IMR-90 (cell line): Measurements from ENCODE around the gene SLC4A11. TPM values are rescaled to one million over a fixed set of nuclear protein-coding genes. Genes with fewer than 3 reads are reported as not detected.

Source experiments
- ATAC-seq: fragments of 200-7000 bp; cut with Tn5 transposase; 2 replicates; pipeline ENCODE4 v1.9.1; 2020; ENCODE audit warnings: low read depth, mild to moderate bottlenecking, moderate library complexity
- BruUV-seq: library from RNA; stranded (reverse); fragments of 400-500 nt; replicated peaks from 2 replicates; lab custom pipeline; 2021; lab: Mats Ljungman, UMichigan
- CTCF ChIA-PET: fragments of 300-600 bp; formaldehyde crosslinking; extraction: SDS; loops from one replicate; lab custom pipeline; 2021; ENCODE audit warnings: antibody characterized with exemption; lab: Yijun Ruan, JAX
- POLR2A ChIA-PET: fragments of 300-600 bp; sonication (Branson Sonifier 250); formaldehyde crosslinking; loops from one replicate; lab custom pipeline; 2022; ENCODE audit warnings: antibody characterized with exemption; ENCODE audit not compliant: unreplicated experiment; lab: Charles Lee
- DNase-seq: peaks from one replicate; pipeline ENCODE4 v3.0.0; 2013
- H2AFZ ChIP-seq: replicated peaks from 2 replicates; pipeline ENCODE3; 2013; ENCODE audit warnings: low read length, mild to moderate bottlenecking; ENCODE audit not compliant: poor library complexity
- H2AK5ac ChIP-seq: 2 replicates; pipeline ENCODE4 v1.6.1; 2013; ENCODE audit warnings: low read depth, low read length, inconsistent platforms
- H2AK9ac ChIP-seq: replicated peaks from 2 replicates; pipeline ENCODE3; 2013; ENCODE audit warnings: mild to moderate bottlenecking, low read depth, low read length, moderate library complexity; ENCODE audit not compliant: poor library complexity
- H2BK120ac ChIP-seq: 2 replicates; pipeline ENCODE4 v1.6.1; 2013; ENCODE audit warnings: low read depth, low read length, inconsistent platforms
- H2BK15ac ChIP-seq: 3 replicates; pipeline ENCODE4 v1.6.1; 2013; ENCODE audit warnings: low read depth, low read length, inconsistent platforms
- H2BK20ac ChIP-seq: 2 replicates; pipeline ENCODE4 v1.6.1; 2013; ENCODE audit warnings: low read depth, mild to moderate bottlenecking, inconsistent platforms, low read length, moderate library complexity
- H2BK5ac ChIP-seq: 2 replicates; pipeline ENCODE4 v1.6.1; 2013; ENCODE audit warnings: mild to moderate bottlenecking, low read depth, low read length, inconsistent platforms; ENCODE audit not compliant: poor library complexity, severe bottlenecking
- H3K14ac ChIP-seq: replicated peaks from 2 replicates; pipeline ENCODE4 v1.6.1; 2013; ENCODE audit warnings: low read depth, low read length, inconsistent platforms
- H3K18ac ChIP-seq: 2 replicates; pipeline ENCODE4 v1.6.1; 2013; ENCODE audit warnings: low read depth, low read length, control low read depth
- H3K23ac ChIP-seq: 2 replicates; pipeline ENCODE4 v1.6.1; 2013; ENCODE audit warnings: low read depth, low read length, inconsistent platforms
- H3K27ac ChIP-seq: 2 replicates; pipeline ENCODE4 v1.5.1; 2013; ENCODE audit warnings: mild to moderate bottlenecking, control low read depth, low read length; ENCODE audit not compliant: insufficient read depth
- H3K27me3 ChIP-seq: 2 replicates; pipeline ENCODE4 v1.6.1; 2013; ENCODE audit warnings: low read length; ENCODE audit not compliant: control insufficient read depth, insufficient read depth
- H3K36me3 ChIP-seq: 2 replicates; pipeline ENCODE4 v1.6.1; 2013; ENCODE audit warnings: low read length, mixed read lengths; ENCODE audit not compliant: control insufficient read depth, insufficient read depth
- H3K4ac ChIP-seq: 2 replicates; pipeline ENCODE4 v1.6.1; 2013; ENCODE audit warnings: low read depth, low read length, inconsistent platforms
- H3K4me1 ChIP-seq: 2 replicates; pipeline ENCODE4 v1.6.1; 2013; ENCODE audit warnings: low read length, mixed read lengths; ENCODE audit not compliant: control insufficient read depth, insufficient read depth
- H3K4me2 ChIP-seq: 2 replicates; pipeline ENCODE4 v1.6.1; 2013; ENCODE audit warnings: low read depth, mild to moderate bottlenecking, control low read depth, low read length, moderate library complexity
- H3K4me3 ChIP-seq: 2 replicates; pipeline ENCODE4 v1.5.1; 2013; ENCODE audit warnings: low read depth, mild to moderate bottlenecking, control low read depth, low read length, moderate library complexity; ENCODE audit not compliant: insufficient read depth
- H3K56ac ChIP-seq: 2 replicates; pipeline ENCODE4 v1.6.1; 2013; ENCODE audit warnings: low read length, inconsistent platforms; ENCODE audit not compliant: insufficient read depth; ENCODE audit errors: extremely low read depth
- H3K79me1 ChIP-seq, 2 experiments: 2 replicates each; pipeline ENCODE4 v1.6.1; 2013; ENCODE audit warnings: low read length in 2 of 2, inconsistent platforms in 1 of 2, low read depth in 1 of 2
- H3K9ac ChIP-seq: 2 replicates; pipeline ENCODE4 v1.6.1; 2013; ENCODE audit warnings: low read depth, low read length, control low read depth
- H3K9me1 ChIP-seq: 2 replicates; pipeline ENCODE4 v1.6.1; 2013; ENCODE audit warnings: low read length, inconsistent platforms; ENCODE audit not compliant: insufficient read depth
- H3K9me3 ChIP-seq: 2 replicates; pipeline ENCODE4 v1.6.1; 2013; ENCODE audit warnings: low read length; ENCODE audit not compliant: control insufficient read depth, insufficient read depth
- H4K20me1 ChIP-seq: 2 replicates; pipeline ENCODE4 v1.6.1; 2013; ENCODE audit warnings: low read length, inconsistent platforms; ENCODE audit not compliant: insufficient read depth
- H4K5ac ChIP-seq: 2 replicates; pipeline ENCODE4 v1.6.1; 2013; ENCODE audit warnings: mild to moderate bottlenecking, low read depth, low read length, control low read depth
- H4K8ac ChIP-seq, 2 experiments: 2 replicates each; pipeline ENCODE4 v1.6.1; 2013; ENCODE audit warnings: low read depth in 2 of 2, low read length in 2 of 2, control low read depth in 1 of 2, inconsistent platforms in 1 of 2
- H4K91ac ChIP-seq: 2 replicates; pipeline ENCODE4 v1.6.1; 2013; ENCODE audit warnings: low read depth, low read length, inconsistent platforms; ENCODE audit not compliant: insufficient read depth
- ELK1 ChIP-seq: fragments of 150-350 bp; IDR thresholded peaks from 2 replicates; pipeline ENCODE4 v1.6.1; 2016; ENCODE audit warnings: low read depth, mild to moderate bottlenecking, low read length, moderate library complexity, borderline replicate concordance
- FOS ChIP-seq: fragments of 150-350 bp; IDR thresholded peaks from 2 replicates; pipeline ENCODE4 v1.6.1; 2016; ENCODE audit warnings: low read depth, low read length
- NFE2L2 ChIP-seq: fragments of 150-350 bp; IDR thresholded peaks from 2 replicates; pipeline ENCODE4 v1.6.1; 2016; ENCODE audit warnings: low read depth, mild to moderate bottlenecking, low read length
- RAD21 ChIP-seq: IDR thresholded peaks from 2 replicates; pipeline ENCODE4 v1.6.1; 2012; ENCODE audit warnings: low read length, improper control_type of control experiment
- RCOR1 ChIP-seq: IDR thresholded peaks from 2 replicates; pipeline ENCODE4 v1.6.1; 2012; ENCODE audit warnings: mild to moderate bottlenecking, low read length, improper control_type of control experiment; ENCODE audit not compliant: insufficient replicate concordance
- USF2 ChIP-seq: fragments of 150-350 bp; IDR thresholded peaks from 2 replicates; pipeline ENCODE4 v1.6.1; 2017; ENCODE audit warnings: mild to moderate bottlenecking, antibody characterized with exemption, low read length, low read depth
- WGBS, 2 experiments: methylation state at CpG; one replicate each; pipeline versions ENCODE4 v1.1.5 to v1.1.7; 2013; ENCODE audit warnings: missing lambda C conversion rate in 2 of 2; ENCODE audit not compliant: insufficient read length in 1 of 2; ENCODE audit errors: extremely low coverage in 2 of 2; 5-methylcytosine and 5-hydroxymethylcytosine counted together
- dilution Hi-C: fragments of 300-500 bp; cut with HindIII; formaldehyde crosslinking; loops from one replicate; pipeline ENCODE4 v1.14.3; 2018; ENCODE audit warnings: low sequenced_read_pairs; ENCODE audit not compliant: unreplicated experiment
- in situ Hi-C: fragments of 300-500 bp; cut with MboI; formaldehyde crosslinking; loops from 3 replicates; pipeline ENCODE4 v1.14.3; 2019; ENCODE audit warnings: low sequenced_read_pairs, inconsistent platforms, mixed read lengths
- intact Hi-C: fragments of 100-400 bp; cut with micrococcal nuclease; formaldehyde crosslinking; loops from 2 replicates; pipeline ENCODE4 v1.10.0; 2022
- polyA plus RNA-seq, 3 experiments: library from polyadenylated mRNA; depleted of rRNA; stranded (reverse); fragments of >200 nt; gene quantifications; 2 replicates each; pipeline ENCODE4 v1.2.3, GENCODE V29; 2012; ENCODE audit warnings: low replicate concordance in 1 of 3
- total RNA-seq: library from RNA; depleted of rRNA; stranded (reverse); fragments of >200 nt; gene quantifications from 2 replicates; pipeline ENCODE4 v1.2.3, GENCODE V29; 2012

The SLC4A11 gene
- total and polyA plus RNA-seq, 2 of the 4 experiments (the other 2 are of a cell fraction), result 0.36 to 0.79 TPM

- TF ChIP-seq USF2, result no peak
- no peak for TF ChIP-seq FOS
Observed at GRCh38 chr20:3237011-3237957, 1.7 kb downstream of the SLC4A11 start (continued).

GRCh38 chr20:3235666-3236324 is 3.2 kb downstream of the SLC4A11 start:
- Histone ChIP-seq H3K79me1 (no peaks in the 10 kb centered on the region), H3K23ac (no peak overlapping the region), H3K9me1 (no peaks in the 10 kb centered on the region), H4K8ac (no peak overlapping the region), H3K18ac (no peak overlapping the region), H2AK5ac (no peak overlapping the region), H3K27ac (no peak overlapping the region), H2BK120ac (no peak overlapping the region), H2BK5ac (no peak overlapping the region), H2AK9ac (no peak overlapping the region), H3K4ac (no peak overlapping the region), H2AFZ (no peak overlapping the region), H3K27me3 (peaks cover 36% of the 10 kb centered on the region), H3K56ac (no peak overlapping the region), H3K9me3 (no peaks in the 10 kb centered on the region), H2BK20ac (no peak overlapping the region), H3K4me2 (no peak overlapping the region), H2BK15ac (no peak overlapping the region), H3K14ac (no peak overlapping the region), H3K9ac (no peak overlapping the region), H3K4me3 (no peak overlapping the region), H3K36me3 (no peaks in the 10 kb centered on the region), H4K20me1 (peaks cover 4% of the 10 kb centered on the region; the same call in 1 of the 2 replicates), H4K91ac (no peak overlapping the region), H4K5ac (no peak overlapping the region), H3K4me1 (no peaks in the 10 kb centered on the region; the same call in 1 of the 2 replicates)
- no peak for ATAC-seq
- no TSS peak for BruUV-seq
- ChIA-PET POLR2A (no interaction called here), CTCF (no interaction called here)
- in situ Hi-C loops, result no loop called here
- peak; percentile 91 for TF ChIP-seq RCOR1
- TF ChIP-seq RAD21, result no peak
- peak; percentile 60; the same call in 1 of the 2 replicates for TF ChIP-seq FOS
- TF ChIP-seq ELK1, result no peak
- no peak for TF ChIP-seq NFE2L2
- TF ChIP-seq USF2, result no peak
- 71% methylated on average over 1 of the region's 4 CpGs; no CpG with 5 or more reads in 1 of the 2 experiments for whole genome bisulfite sequencing, 2 experiments
- dilution Hi-C loops, result no loop called here
- intact Hi-C loops, result no loop called here
- peak; percentile 47 for DNase-seq
